Testis (tissue), 3 donors: ENCODE results near the gene IPO9. TPM values are rescaled to one million over a fixed set of nuclear protein-coding genes. Genes with fewer than 3 reads are reported as not detected.

ENCODE experiments used
- DNase-seq: peaks from one replicate; pipeline ENCODE4 v3.0.0-alpha.2; 2019
- H3K27ac ChIP-seq, 2 donors: fragments of 200-600 bp; sonication (generic); one replicate each; pipeline ENCODE4 v1.5.1; 2019
- H3K27me3 ChIP-seq: fragments of 200-600 bp; sonication (generic); one replicate; pipeline ENCODE4 v1.5.1; 2019
- H3K36me3 ChIP-seq: fragments of 200-600 bp; sonication (generic); one replicate; pipeline ENCODE4 v1.5.1; 2017; ENCODE audit warnings: low read depth; ENCODE audit errors: missing control alignments
- H3K4me1 ChIP-seq: fragments of 200-600 bp; sonication (generic); one replicate; pipeline ENCODE4 v1.5.1; 2019
- H3K4me3 ChIP-seq, 2 donors: fragments of 200-600 bp; sonication (generic); one replicate each; pipeline ENCODE4 v1.5.1; 2017 to 2019
- H3K9me3 ChIP-seq: fragments of 200-600 bp; sonication (generic); one replicate; pipeline ENCODE4 v1.5.1; 2017
- CTCF ChIP-seq, 3 experiments: fragments of 450-650 bp in 2 of 3; fragments of 200-600 bp in 1 of 3; sonication (generic) in 1 of 3; IDR thresholded peaks; one replicate each; pipeline ENCODE4 v1.5.1; 2016 to 2019; ENCODE audit warnings: antibody characterized with exemption in 3 of 3, mild to moderate bottlenecking in 2 of 3, moderate library complexity in 1 of 3
- POLR2A ChIP-seq: fragments of 450-650 bp; IDR thresholded peaks from one replicate; pipeline ENCODE4 v1.6.1; 2017; ENCODE audit warnings: antibody characterized with exemption, mild to moderate bottlenecking, moderate library complexity
- WGBS, 2 donors: methylation state at CpG; one replicate each; pipeline ENCODE4 v1.1.5; 2018; 5-methylcytosine and 5-hydroxymethylcytosine counted together
- intact Hi-C: fragments of 100-400 bp; cut with DNase I; formaldehyde crosslinking; loops from one replicate; pipeline ENCODE4 v1.15.1; 2023; ENCODE audit warnings: low total_unique reads
- polyA plus RNA-seq: library from polyadenylated mRNA; stranded (reverse); fragments of 350-450 nt; fragmentation: Illumina TruSeq; extraction: RNeasy Lipid Tissue Mini Kit (QIAGEN cat#74804); gene quantifications from one replicate; pipeline ENCODE4 v1.2.3, GENCODE V29; 2014; ENCODE audit warnings: low read depth, low replicate concordance; ENCODE audit not compliant: insufficient read depth
- total RNA-seq, 2 donors: library from RNA; depleted of rRNA; stranded (reverse); fragments of >200 nt; gene quantifications; one replicate each; pipeline ENCODE4 v1.2.3, GENCODE V29; 2016

IPO9 gene
- total and polyA plus RNA-seq, 3 donors from 2014 or later: 29.4 to 33.0 (median 30.5) TPM

GRCh38 chr1:201925301-201925567 is 96.3 kb downstream of the IPO9 start:
- DNase-seq: no peak
- Histone ChIP-seq H3K36me3 (no peaks in the 10 kb centered on the region), H3K4me1 (peaks cover 24% of the 10 kb centered on the region), H3K27me3 (no peaks in the 10 kb centered on the region), H3K27ac (peak overlapping the region in 1 of 2 donors; percentile 3), H3K4me3 (no peak overlapping the region), H3K9me3 (no peaks in the 10 kb centered on the region)
- intact Hi-C loops: no loop called here
- no peak for TF ChIP-seq POLR2A
- no peak for TF ChIP-seq CTCF (IDR thresholded peaks at IDR 0.05)
- WGBS, 2 donors: 69% methylated on average over 2 of the region's 2 CpGs

- no peak for DNase-seq
- Histone ChIP-seq H3K36me3 (no peaks in the 10 kb centered on the region), H3K27ac (peak overlapping the region; percentile 33 to 58), H3K9me3 (no peaks in the 10 kb centered on the region), H3K27me3 (no peaks in the 10 kb centered on the region), H3K4me3 (no peak overlapping the region), H3K4me1 (peaks cover 22% of the 10 kb centered on the region)
- intact Hi-C loops: no loop called here
- no peak for TF ChIP-seq CTCF (IDR thresholded peaks at IDR 0.05)
- TF ChIP-seq POLR2A: no peak
- 49 to 66% methylated on average over 5 of the region's 5 CpGs for WGBS, 2 donors
Observed at GRCh38 chr1:201925981-201926645, 97.2 kb downstream of the IPO9 start.

GRCh38 chr1:201928266-201928665 is 99.3 kb downstream of the IPO9 start:
- TF ChIP-seq POLR2A: no peak
- TF ChIP-seq CTCF (IDR thresholded peaks at IDR 0.05): no peak
- no peaks in the 10 kb centered on the region for H3K9me3 ChIP-seq
- DNase-seq: no peak
- 77 to 87% methylated on average over 3 of the region's 3 CpGs for WGBS, 2 donors
- intact Hi-C loops: no loop called here
- no peaks in the 10 kb centered on the region for H3K27me3 ChIP-seq
- peaks cover 22% of the 10 kb centered on the region for H3K4me1 ChIP-seq
- no peaks in the 10 kb centered on the region for H3K36me3 ChIP-seq
- H3K27ac ChIP-seq: no peak overlapping the region
- no peak overlapping the region for H3K4me3 ChIP-seq

- no peak for DNase-seq
- Histone ChIP-seq H3K4me3 (no peak overlapping the region), H3K27me3 (no peaks in the 10 kb centered on the region), H3K36me3 (no peaks in the 10 kb centered on the region), H3K9me3 (no peaks in the 10 kb centered on the region), H3K4me1 (peaks cover 21% of the 10 kb centered on the region), H3K27ac (no peak overlapping the region)
- no peak for TF ChIP-seq CTCF (IDR thresholded peaks at IDR 0.05)
- no peak for TF ChIP-seq POLR2A
- 56 to 66% methylated on average over 4 of the region's 4 CpGs for WGBS, 2 donors
- intact Hi-C loops: no loop called here
Observed at GRCh38 chr1:201930137-201930536, 101.2 kb downstream of the IPO9 start.

GRCh38 chr1:201930803-201931202 is 101.8 kb downstream of the IPO9 start:
- no peak for DNase-seq
- no peak overlapping the region for H3K27ac ChIP-seq
- H3K4me3 ChIP-seq: no peak overlapping the region
- WGBS, 2 donors: 73 to 85% methylated on average over 5 of the region's 5 CpGs
- H3K36me3 ChIP-seq: no peaks in the 10 kb centered on the region
- no peaks in the 10 kb centered on the region for H3K27me3 ChIP-seq
- intact Hi-C loops: no loop called here
- no peaks in the 10 kb centered on the region for H3K9me3 ChIP-seq
- H3K4me1 ChIP-seq: peaks cover 16% of the 10 kb centered on the region
- TF ChIP-seq CTCF (IDR thresholded peaks at IDR 0.05) (no peak), POLR2A (no peak)
